GM12878 (cell line): ENCODE results near the gene SNRK. TPM values are rescaled to one million over a fixed set of nuclear protein-coding genes. Genes with fewer than 3 reads are reported as not detected.

Experiments used
- ATAC-seq: fragments of 200-7000 bp; cut with Tn5 transposase; 3 replicates; pipeline ENCODE4 v1.9.1; 2020; ENCODE audit warnings: mild to moderate bottlenecking, moderate library complexity
- BruUV-seq: library from RNA; stranded (reverse); fragments of 400-500 nt; replicated peaks from 2 replicates; lab custom pipeline; 2021; lab: Mats Ljungman, UMichigan
- CTCF ChIA-PET: fragments of 300-600 bp; sonication (Branson Sonifier 250); formaldehyde crosslinking; extraction: SDS; loops from one replicate; lab custom pipeline; 2021; ENCODE audit warnings: inconsistent platforms; lab: Yijun Ruan, JAX
- POLR2A ChIA-PET: fragments of 350-600 bp; formaldehyde crosslinking; extraction: SDS; loops from one replicate; lab custom pipeline; 2021; ENCODE audit warnings: inconsistent platforms; lab: Charles Lee
- RAD21 ChIA-PET: fragments of 300-600 bp; sonication (Branson Sonifier 250); formaldehyde crosslinking; loops from one replicate; lab custom pipeline; 2023; ENCODE audit warnings: antibody characterized with exemption; ENCODE audit not compliant: unreplicated experiment; lab: Charles Lee
- SMC1A ChIA-PET: fragments of 300-600 bp; sonication (Branson Sonifier 250); formaldehyde crosslinking; loops from one replicate; lab custom pipeline; 2023; ENCODE audit not compliant: unreplicated experiment, uncharacterized antibody; lab: Charles Lee
- DNase-seq: peaks from one replicate; pipeline ENCODE4 v3.0.0-alpha.2; 2011; ENCODE audit warnings: low read depth, low spot score
- FAIRE-seq: peaks from 3 replicates; lab custom pipeline; 2011; peaks lifted over from hg19 to GRCh38; lab: Jason Lieb, UNC
- H2AFZ ChIP-seq: 2 replicates; pipeline ENCODE4 v1.6.0; 2011; ENCODE audit warnings: low read depth, low read length, control low read depth; ENCODE audit not compliant: control insufficient read depth
- H3K27ac ChIP-seq: 2 replicates; pipeline ENCODE4 v1.5.1; 2011; ENCODE audit warnings: control low read depth; ENCODE audit not compliant: control insufficient read depth, insufficient read depth
- H3K27me3 ChIP-seq, 2 experiments: replicated peaks in 1 of 2; 2 replicates each; pipeline versions ENCODE4 v1.6.0 to v1.6.1; 2011; ENCODE audit warnings: low read length in 1 of 2; ENCODE audit not compliant: control insufficient read depth in 2 of 2, insufficient read depth in 2 of 2
- H3K36me3 ChIP-seq, 2 experiments: 2 replicates each; pipeline ENCODE4 v1.5.1; 2011; ENCODE audit warnings: low read length in 1 of 2; ENCODE audit not compliant: control insufficient read depth in 2 of 2, insufficient read depth in 2 of 2
- H3K4me1 ChIP-seq: 2 replicates; pipeline ENCODE4 v1.6.1; 2011; ENCODE audit warnings: mild to moderate bottlenecking, low read length, moderate library complexity, mixed read lengths; ENCODE audit not compliant: control insufficient read depth, insufficient read depth
- H3K4me2 ChIP-seq: 2 replicates; pipeline ENCODE4 v1.6.0; 2011; ENCODE audit warnings: control low read depth; ENCODE audit not compliant: control insufficient read depth, insufficient read depth
- H3K4me3 ChIP-seq: fragments of 200-600 bp; sonication (generic); 2 replicates; pipeline ENCODE4 v1.5.1; 2016
- H3K79me2 ChIP-seq: 2 replicates; pipeline ENCODE4 v1.6.0; 2011; ENCODE audit warnings: low read length; ENCODE audit not compliant: control insufficient read depth, insufficient read depth
- H3K9ac ChIP-seq: 2 replicates; pipeline ENCODE4 v1.8.0; 2011; ENCODE audit warnings: low read length, control low read depth, mixed read lengths; ENCODE audit not compliant: control insufficient read depth, insufficient read depth
- H3K9me3 ChIP-seq: replicated peaks from 3 replicates; pipeline ENCODE4 v1.5.1; 2011; ENCODE audit warnings: mild to moderate bottlenecking, low read length; ENCODE audit not compliant: control insufficient read depth, insufficient read depth
- H4K20me1 ChIP-seq: 2 replicates; pipeline ENCODE4 v1.6.0; 2011; ENCODE audit not compliant: control insufficient read depth, insufficient read depth
- BMI1 ChIP-seq: fragments of 450-650 bp; IDR thresholded peaks from 2 replicates; pipeline ENCODE4 v1.6.1; 2016; ENCODE audit warnings: mild to moderate bottlenecking, moderate library complexity, borderline replicate concordance
- CBX3 ChIP-seq: fragments of 200-600 bp; sonication (generic); IDR thresholded peaks from 2 replicates; pipeline ENCODE4 v1.6.1; 2016; ENCODE audit warnings: low read depth, borderline replicate concordance
- MEF2A ChIP-seq: IDR thresholded peaks from 2 replicates; pipeline ENCODE4 v1.6.1; 2011; ENCODE audit warnings: low read depth, mild to moderate bottlenecking, low read length, moderate library complexity; ENCODE audit not compliant: insufficient read depth
- MTA2 ChIP-seq: fragments of 450-650 bp; IDR thresholded peaks from 2 replicates; pipeline ENCODE4 v1.6.1; 2016; ENCODE audit warnings: low read depth, mild to moderate bottlenecking, moderate library complexity
- NRF1 ChIP-seq: conservative IDR thresholded peaks from 2 replicates; pipeline ENCODE4 v1.6.1; 2011; ENCODE audit warnings: mild to moderate bottlenecking, low read depth, low read length, improper control_type of control experiment
- PAX8 ChIP-seq: fragments of 450-650 bp; IDR thresholded peaks from 2 replicates; pipeline ENCODE4 v1.6.1; 2017; ENCODE audit warnings: mild to moderate bottlenecking, moderate library complexity
- PML ChIP-seq: IDR thresholded peaks from 2 replicates; pipeline ENCODE4 v1.6.1; 2012; ENCODE audit warnings: low read length, inconsistent platforms
- WGBS: methylation state at CpG from one replicate; pipeline ENCODE4 v1.1.6; 2016; ENCODE audit warnings: low lambda C conversion rate; ENCODE audit not compliant: insufficient replicate concordance, insufficient coverage; ENCODE audit errors: missing lambda C conversion rate; 5-methylcytosine and 5-hydroxymethylcytosine counted together
- in situ Hi-C: fragments of 300-500 bp; cut with MboI; formaldehyde crosslinking; loops from 9 replicates; pipeline ENCODE4 v1.14.3; 2018; ENCODE audit warnings: mixed read lengths
- intact Hi-C: fragments of 100-400 bp; cut with micrococcal nuclease; formaldehyde crosslinking; loops from one replicate; pipeline ENCODE4 v1.14.2; 2022; ENCODE audit not compliant: unreplicated experiment
- polyA plus RNA-seq, 11 experiments: library from polyadenylated mRNA; depleted of rRNA in 4 of 11; unstranded in 6 of 11; stranded (reverse) in 5 of 11; fragments of >200 nt; fragmentation: Nextera tagmentation in 4 of 11; fragmentation: Illumina TruSeq in 1 of 11; extraction: Ambion mirVana in 4 of 11; extraction: Trizol in 1 of 11; gene quantifications; 1 replicate in 1 of 11; 2 replicates in 10 of 11; pipeline versions ENCODE4 v1.2.1 to v1.2.3, GENCODE V29; 2011 to 2016; ENCODE audit warnings: inconsistent platforms in 2 of 11, missing spikeins in 2 of 11, low read depth in 1 of 11
- total RNA-seq, 4 experiments: library from RNA; depleted of rRNA in 3 of 4; stranded (reverse); fragments of >200 nt in 3 of 4; fragmentation: Illumina TruSeq in 1 of 4; extraction: Trizol in 1 of 4; gene quantifications; 2 replicates each; pipeline versions ENCODE4 v1.2.1 to v1.2.3, GENCODE V29; 2013 to 2021
- TF ChIP-seq, protein P1 (sequence below), 3 experiments: IDR thresholded peaks in 2 of 3; conservative IDR thresholded peaks in 1 of 3; 2 replicates each; pipeline ENCODE4 v1.5.1; 2011; ENCODE audit warnings: low read depth in 3 of 3, low read length in 3 of 3, mild to moderate bottlenecking in 3 of 3, control low read depth in 2 of 3, moderate library complexity in 2 of 3, inconsistent platforms in 1 of 3, mixed read lengths in 1 of 3; ENCODE audit not compliant: control insufficient read depth in 2 of 3, insufficient read depth in 1 of 3; ENCODE audit errors: extremely low read depth in 1 of 3
- TF ChIP-seq, protein P2 (sequence below): IDR thresholded peaks from 2 replicates; pipeline ENCODE4 v1.6.1; 2011; ENCODE audit warnings: low read depth, low read length, improper control_type of control experiment, borderline replicate concordance
- TF ChIP-seq, protein P3 (sequence below): fragments of 450-650 bp; IDR thresholded peaks from 2 replicates; pipeline ENCODE4 v1.6.1; 2017; ENCODE audit warnings: low read depth, mild to moderate bottlenecking, moderate library complexity
- TF ChIP-seq, protein P4 (sequence below): fragments of 450-650 bp; IDR thresholded peaks from 2 replicates; pipeline ENCODE4 v1.6.1; 2016; ENCODE audit warnings: mild to moderate bottlenecking, moderate library complexity, borderline replicate concordance

The SNRK gene
- total and polyA plus RNA-seq, 10 of the 15 experiments (the other 5 are each of a cell fraction or from before 2014, with no cell fraction given) = 1.6 to 12.1 (median 7.6) TPM

DNA sequence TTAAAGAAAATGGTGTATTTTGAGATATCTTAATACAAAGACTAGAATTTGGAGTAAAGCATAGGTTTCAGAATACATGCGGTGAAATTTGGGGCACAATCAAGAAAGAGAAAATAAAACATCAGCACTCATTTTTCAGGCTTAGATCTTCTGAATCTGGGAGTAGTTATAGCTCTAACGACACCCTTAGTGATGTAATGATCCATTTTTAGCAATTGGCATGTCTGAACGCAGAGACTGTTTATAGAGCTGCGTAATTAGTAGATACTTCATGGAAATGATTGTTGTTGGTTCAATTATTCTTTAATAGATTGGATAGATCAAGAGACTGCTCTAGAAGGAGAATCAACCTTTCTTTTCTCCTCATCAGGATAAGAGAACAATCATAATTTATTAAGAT is 47.5 kb upstream of the SNRK start:
- DNase-seq = no peak
- no peaks in the 10 kb centered on the region for H3K4me1 ChIP-seq
- RAD21 ChIA-PET = no interaction called here
- no peak overlapping the region for H3K27ac ChIP-seq
- intact Hi-C loops = no loop called here
- no peaks in the 10 kb centered on the region for H3K79me2 ChIP-seq
- POLR2A ChIA-PET = no interaction called here
- no peak for ATAC-seq
- H3K4me3 ChIP-seq = no peak overlapping the region
- H3K9me3 ChIP-seq = no peaks in the 10 kb centered on the region; the same call in 2 of the 3 replicates
- SMC1A ChIA-PET = interaction anchor here (0.8 kb wide), 1 partner anchor 11 kb away, joined by 4 read pairs; no protein-coding TSS in a partner anchor
- WGBS = 57% methylated on average over 4 of the region's 4 CpGs
- peaks cover 0 to 3% of the 10 kb centered on the region in 2 experiments; a peak in 1 of 4 replicates for H3K27me3 ChIP-seq
- no peak overlapping the region for H3K4me2 ChIP-seq
- no peaks in the 10 kb centered on the region for H3K36me3 ChIP-seq
- in situ Hi-C loops = no loop called here
- CTCF ChIA-PET = interaction anchor here (1.4 to 1.9 kb wide), 2 partner anchors 9 to 951 kb away, joined by 3 to 5 read pairs; no protein-coding TSS in a partner anchor
- H2AFZ ChIP-seq = no peak overlapping the region
- BruUV-seq = no TSS peak
- FAIRE-seq = no peak
- H4K20me1 ChIP-seq = no peaks in the 10 kb centered on the region
- TF ChIP-seq, protein P1, sequence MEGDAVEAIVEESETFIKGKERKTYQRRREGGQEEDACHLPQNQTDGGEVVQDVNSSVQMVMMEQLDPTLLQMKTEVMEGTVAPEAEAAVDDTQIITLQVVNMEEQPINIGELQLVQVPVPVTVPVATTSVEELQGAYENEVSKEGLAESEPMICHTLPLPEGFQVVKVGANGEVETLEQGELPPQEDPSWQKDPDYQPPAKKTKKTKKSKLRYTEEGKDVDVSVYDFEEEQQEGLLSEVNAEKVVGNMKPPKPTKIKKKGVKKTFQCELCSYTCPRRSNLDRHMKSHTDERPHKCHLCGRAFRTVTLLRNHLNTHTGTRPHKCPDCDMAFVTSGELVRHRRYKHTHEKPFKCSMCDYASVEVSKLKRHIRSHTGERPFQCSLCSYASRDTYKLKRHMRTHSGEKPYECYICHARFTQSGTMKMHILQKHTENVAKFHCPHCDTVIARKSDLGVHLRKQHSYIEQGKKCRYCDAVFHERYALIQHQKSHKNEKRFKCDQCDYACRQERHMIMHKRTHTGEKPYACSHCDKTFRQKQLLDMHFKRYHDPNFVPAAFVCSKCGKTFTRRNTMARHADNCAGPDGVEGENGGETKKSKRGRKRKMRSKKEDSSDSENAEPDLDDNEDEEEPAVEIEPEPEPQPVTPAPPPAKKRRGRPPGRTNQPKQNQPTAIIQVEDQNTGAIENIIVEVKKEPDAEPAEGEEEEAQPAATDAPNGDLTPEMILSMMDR (IDR thresholded peaks at IDR 0.05 in 2 of 3, conservative IDR thresholded peaks at IDR 0.05 in 1 of 3; ENCODE audit: control insufficient read depth in 2 of 3, extremely low read depth in 1 of 3, insufficient read depth in 1 of 3, low read depth in 3 of 3, low read length in 3 of 3) = no peak
- TF ChIP-seq CBX3 = no peak
- TF ChIP-seq PML = no peak
- TF ChIP-seq NRF1 = no peak
- TF ChIP-seq PAX8 = no peak
- TF ChIP-seq, protein P2, sequence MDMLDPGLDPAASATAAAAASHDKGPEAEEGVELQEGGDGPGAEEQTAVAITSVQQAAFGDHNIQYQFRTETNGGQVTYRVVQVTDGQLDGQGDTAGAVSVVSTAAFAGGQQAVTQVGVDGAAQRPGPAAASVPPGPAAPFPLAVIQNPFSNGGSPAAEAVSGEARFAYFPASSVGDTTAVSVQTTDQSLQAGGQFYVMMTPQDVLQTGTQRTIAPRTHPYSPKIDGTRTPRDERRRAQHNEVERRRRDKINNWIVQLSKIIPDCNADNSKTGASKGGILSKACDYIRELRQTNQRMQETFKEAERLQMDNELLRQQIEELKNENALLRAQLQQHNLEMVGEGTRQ = no peak
- no peak for TF ChIP-seq MTA2
- TF ChIP-seq, protein P3, sequence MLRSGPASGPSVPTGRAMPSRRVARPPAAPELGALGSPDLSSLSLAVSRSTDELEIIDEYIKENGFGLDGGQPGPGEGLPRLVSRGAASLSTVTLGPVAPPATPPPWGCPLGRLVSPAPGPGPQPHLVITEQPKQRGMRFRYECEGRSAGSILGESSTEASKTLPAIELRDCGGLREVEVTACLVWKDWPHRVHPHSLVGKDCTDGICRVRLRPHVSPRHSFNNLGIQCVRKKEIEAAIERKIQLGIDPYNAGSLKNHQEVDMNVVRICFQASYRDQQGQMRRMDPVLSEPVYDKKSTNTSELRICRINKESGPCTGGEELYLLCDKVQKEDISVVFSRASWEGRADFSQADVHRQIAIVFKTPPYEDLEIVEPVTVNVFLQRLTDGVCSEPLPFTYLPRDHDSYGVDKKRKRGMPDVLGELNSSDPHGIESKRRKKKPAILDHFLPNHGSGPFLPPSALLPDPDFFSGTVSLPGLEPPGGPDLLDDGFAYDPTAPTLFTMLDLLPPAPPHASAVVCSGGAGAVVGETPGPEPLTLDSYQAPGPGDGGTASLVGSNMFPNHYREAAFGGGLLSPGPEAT = no peak
- TF ChIP-seq BMI1 = no peak
- TF ChIP-seq, protein P4, sequence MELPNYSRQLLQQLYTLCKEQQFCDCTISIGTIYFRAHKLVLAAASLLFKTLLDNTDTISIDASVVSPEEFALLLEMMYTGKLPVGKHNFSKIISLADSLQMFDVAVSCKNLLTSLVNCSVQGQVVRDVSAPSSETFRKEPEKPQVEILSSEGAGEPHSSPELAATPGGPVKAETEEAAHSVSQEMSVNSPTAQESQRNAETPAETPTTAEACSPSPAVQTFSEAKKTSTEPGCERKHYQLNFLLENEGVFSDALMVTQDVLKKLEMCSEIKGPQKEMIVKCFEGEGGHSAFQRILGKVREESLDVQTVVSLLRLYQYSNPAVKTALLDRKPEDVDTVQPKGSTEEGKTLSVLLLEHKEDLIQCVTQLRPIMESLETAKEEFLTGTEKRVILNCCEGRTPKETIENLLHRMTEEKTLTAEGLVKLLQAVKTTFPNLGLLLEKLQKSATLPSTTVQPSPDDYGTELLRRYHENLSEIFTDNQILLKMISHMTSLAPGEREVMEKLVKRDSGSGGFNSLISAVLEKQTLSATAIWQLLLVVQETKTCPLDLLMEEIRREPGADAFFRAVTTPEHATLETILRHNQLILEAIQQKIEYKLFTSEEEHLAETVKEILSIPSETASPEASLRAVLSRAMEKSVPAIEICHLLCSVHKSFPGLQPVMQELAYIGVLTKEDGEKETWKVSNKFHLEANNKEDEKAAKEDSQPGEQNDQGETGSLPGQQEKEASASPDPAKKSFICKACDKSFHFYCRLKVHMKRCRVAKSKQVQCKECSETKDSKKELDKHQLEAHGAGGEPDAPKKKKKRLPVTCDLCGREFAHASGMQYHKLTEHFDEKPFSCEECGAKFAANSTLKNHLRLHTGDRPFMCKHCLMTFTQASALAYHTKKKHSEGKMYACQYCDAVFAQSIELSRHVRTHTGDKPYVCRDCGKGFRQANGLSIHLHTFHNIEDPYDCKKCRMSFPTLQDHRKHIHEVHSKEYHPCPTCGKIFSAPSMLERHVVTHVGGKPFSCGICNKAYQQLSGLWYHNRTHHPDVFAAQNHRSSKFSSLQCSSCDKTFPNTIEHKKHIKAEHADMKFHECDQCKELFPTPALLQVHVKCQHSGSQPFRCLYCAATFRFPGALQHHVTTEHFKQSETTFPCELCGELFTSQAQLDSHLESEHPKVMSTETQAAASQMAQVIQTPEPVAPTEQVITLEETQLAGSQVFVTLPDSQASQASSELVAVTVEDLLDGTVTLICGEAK = no peak
- no peak for TF ChIP-seq MEF2A
- no peak overlapping the region for H3K9ac ChIP-seq
